GM12878 (cell line): ENCODE data around the gene STK4. TPM values are rescaled to one million over a fixed set of nuclear protein-coding genes. Genes with fewer than 3 reads are reported as not detected.

ENCODE experiments used
- ATAC-seq: fragments of 200-7000 bp; cut with Tn5 transposase; 3 replicates; pipeline ENCODE4 v1.9.1; 2020; ENCODE audit warnings: mild to moderate bottlenecking, moderate library complexity
- BruUV-seq: library from RNA; stranded (reverse); fragments of 400-500 nt; replicated peaks from 2 replicates; lab custom pipeline; 2021; lab: Mats Ljungman, UMichigan
- CTCF ChIA-PET: fragments of 300-600 bp; sonication (Branson Sonifier 250); formaldehyde crosslinking; extraction: SDS; loops from one replicate; lab custom pipeline; 2021; ENCODE audit warnings: inconsistent platforms; lab: Yijun Ruan, JAX
- POLR2A ChIA-PET: fragments of 350-600 bp; formaldehyde crosslinking; extraction: SDS; loops from one replicate; lab custom pipeline; 2021; ENCODE audit warnings: inconsistent platforms; lab: Charles Lee
- RAD21 ChIA-PET: fragments of 300-600 bp; sonication (Branson Sonifier 250); formaldehyde crosslinking; loops from one replicate; lab custom pipeline; 2023; ENCODE audit warnings: antibody characterized with exemption; ENCODE audit not compliant: unreplicated experiment; lab: Charles Lee
- SMC1A ChIA-PET: fragments of 300-600 bp; sonication (Branson Sonifier 250); formaldehyde crosslinking; loops from one replicate; lab custom pipeline; 2023; ENCODE audit not compliant: unreplicated experiment, uncharacterized antibody; lab: Charles Lee
- DNase-seq: peaks from one replicate; pipeline ENCODE4 v3.0.0-alpha.2; 2011; ENCODE audit warnings: low read depth, low spot score
- FAIRE-seq: peaks from 3 replicates; lab custom pipeline; 2011; peaks lifted over from hg19 to GRCh38; lab: Jason Lieb, UNC
- H2AFZ ChIP-seq: 2 replicates; pipeline ENCODE4 v1.6.0; 2011; ENCODE audit warnings: low read depth, low read length, control low read depth; ENCODE audit not compliant: control insufficient read depth
- H3K27ac ChIP-seq: 2 replicates; pipeline ENCODE4 v1.5.1; 2011; ENCODE audit warnings: control low read depth; ENCODE audit not compliant: control insufficient read depth, insufficient read depth
- H3K27me3 ChIP-seq, 2 experiments: replicated peaks in 1 of 2; 2 replicates each; pipeline versions ENCODE4 v1.6.0 to v1.6.1; 2011; ENCODE audit warnings: low read length in 1 of 2; ENCODE audit not compliant: control insufficient read depth in 2 of 2, insufficient read depth in 2 of 2
- H3K36me3 ChIP-seq, 2 experiments: 2 replicates each; pipeline ENCODE4 v1.5.1; 2011; ENCODE audit warnings: low read length in 1 of 2; ENCODE audit not compliant: control insufficient read depth in 2 of 2, insufficient read depth in 2 of 2
- H3K4me1 ChIP-seq: 2 replicates; pipeline ENCODE4 v1.6.1; 2011; ENCODE audit warnings: mild to moderate bottlenecking, low read length, moderate library complexity, mixed read lengths; ENCODE audit not compliant: control insufficient read depth, insufficient read depth
- H3K4me2 ChIP-seq: 2 replicates; pipeline ENCODE4 v1.6.0; 2011; ENCODE audit warnings: control low read depth; ENCODE audit not compliant: control insufficient read depth, insufficient read depth
- H3K4me3 ChIP-seq: fragments of 200-600 bp; sonication (generic); 2 replicates; pipeline ENCODE4 v1.5.1; 2016
- H3K79me2 ChIP-seq: 2 replicates; pipeline ENCODE4 v1.6.0; 2011; ENCODE audit warnings: low read length; ENCODE audit not compliant: control insufficient read depth, insufficient read depth
- H3K9ac ChIP-seq: 2 replicates; pipeline ENCODE4 v1.8.0; 2011; ENCODE audit warnings: low read length, control low read depth, mixed read lengths; ENCODE audit not compliant: control insufficient read depth, insufficient read depth
- H3K9me3 ChIP-seq: replicated peaks from 3 replicates; pipeline ENCODE4 v1.5.1; 2011; ENCODE audit warnings: mild to moderate bottlenecking, low read length; ENCODE audit not compliant: control insufficient read depth, insufficient read depth
- H4K20me1 ChIP-seq: 2 replicates; pipeline ENCODE4 v1.6.0; 2011; ENCODE audit not compliant: control insufficient read depth, insufficient read depth
- HDAC6 ChIP-seq: fragments of 200-600 bp; sonication (generic); IDR thresholded peaks from one replicate; pipeline ENCODE4 v1.8.0; 2017; ENCODE audit warnings: antibody characterized with exemption; ENCODE audit not compliant: unreplicated experiment
- IKZF1 ChIP-seq: fragments of 450-650 bp; conservative IDR thresholded peaks from 2 replicates; pipeline ENCODE4 v1.6.1; 2017; ENCODE audit warnings: antibody characterized with exemption, mild to moderate bottlenecking
- RAD21 ChIP-seq: IDR thresholded peaks from 2 replicates; pipeline ENCODE4 v1.6.1; 2011; ENCODE audit warnings: mild to moderate bottlenecking, low read depth, low read length, moderate library complexity; ENCODE audit not compliant: insufficient read depth
- RUNX3 ChIP-seq: IDR thresholded peaks from 2 replicates; pipeline ENCODE4 v1.6.1; 2012; ENCODE audit warnings: low read length, inconsistent platforms
- TCF3 ChIP-seq: IDR thresholded peaks from 2 replicates; pipeline ENCODE4 v1.6.1; 2012; ENCODE audit warnings: low read depth, mild to moderate bottlenecking, low read length, borderline replicate concordance; ENCODE audit not compliant: insufficient read depth
- ZBED1 ChIP-seq: IDR thresholded peaks from 2 replicates; pipeline ENCODE4 v1.6.1; 2016; ENCODE audit warnings: borderline replicate concordance
- ZSCAN29 ChIP-seq: fragments of 450-650 bp; IDR thresholded peaks from 2 replicates; pipeline ENCODE4 v1.6.1; 2017; ENCODE audit warnings: mild to moderate bottlenecking, moderate library complexity
- WGBS: methylation state at CpG from one replicate; pipeline ENCODE4 v1.1.6; 2016; ENCODE audit warnings: low lambda C conversion rate; ENCODE audit not compliant: insufficient replicate concordance, insufficient coverage; ENCODE audit errors: missing lambda C conversion rate; 5-methylcytosine and 5-hydroxymethylcytosine counted together
- in situ Hi-C: fragments of 300-500 bp; cut with MboI; formaldehyde crosslinking; loops from 9 replicates; pipeline ENCODE4 v1.14.3; 2018; ENCODE audit warnings: mixed read lengths
- intact Hi-C: fragments of 100-400 bp; cut with micrococcal nuclease; formaldehyde crosslinking; loops from one replicate; pipeline ENCODE4 v1.14.2; 2022; ENCODE audit not compliant: unreplicated experiment
- polyA plus RNA-seq, 11 experiments: library from polyadenylated mRNA; depleted of rRNA in 4 of 11; unstranded in 6 of 11; stranded (reverse) in 5 of 11; fragments of >200 nt; fragmentation: Nextera tagmentation in 4 of 11; fragmentation: Illumina TruSeq in 1 of 11; extraction: Ambion mirVana in 4 of 11; extraction: Trizol in 1 of 11; gene quantifications; 1 replicate in 1 of 11; 2 replicates in 10 of 11; pipeline versions ENCODE4 v1.2.1 to v1.2.3, GENCODE V29; 2011 to 2016; ENCODE audit warnings: inconsistent platforms in 2 of 11, missing spikeins in 2 of 11, low read depth in 1 of 11
- total RNA-seq, 4 experiments: library from RNA; depleted of rRNA in 3 of 4; stranded (reverse); fragments of >200 nt in 3 of 4; fragmentation: Illumina TruSeq in 1 of 4; extraction: Trizol in 1 of 4; gene quantifications; 2 replicates each; pipeline versions ENCODE4 v1.2.1 to v1.2.3, GENCODE V29; 2013 to 2021
- TF ChIP-seq, protein P1 (sequence below), 3 experiments: IDR thresholded peaks in 2 of 3; conservative IDR thresholded peaks in 1 of 3; 2 replicates each; pipeline ENCODE4 v1.5.1; 2011; ENCODE audit warnings: low read depth in 3 of 3, low read length in 3 of 3, mild to moderate bottlenecking in 3 of 3, control low read depth in 2 of 3, moderate library complexity in 2 of 3, inconsistent platforms in 1 of 3, mixed read lengths in 1 of 3; ENCODE audit not compliant: control insufficient read depth in 2 of 3, insufficient read depth in 1 of 3; ENCODE audit errors: extremely low read depth in 1 of 3

STK4 gene
- total and polyA plus RNA-seq, 10 of the 15 experiments (the other 5 are each of a cell fraction or from before 2014, with no cell fraction given): 24.0 to 135 (median 89.7) TPM

GRCh38 chr20:45096781-45097180, 130.5 kb downstream of the STK4 start:
- POLR2A ChIA-PET: interaction anchor here (1.0 kb wide), 1 partner anchor 16 kb away, joined by 3 read pairs; no protein-coding TSS in a partner anchor
- Histone ChIP-seq H3K27me3 (peaks cover 2 to 9% of the 10 kb centered on the region in 2 experiments; a peak in 3 of 4 replicates), H3K36me3 (no peaks in the 10 kb centered on the region)

DNA sequence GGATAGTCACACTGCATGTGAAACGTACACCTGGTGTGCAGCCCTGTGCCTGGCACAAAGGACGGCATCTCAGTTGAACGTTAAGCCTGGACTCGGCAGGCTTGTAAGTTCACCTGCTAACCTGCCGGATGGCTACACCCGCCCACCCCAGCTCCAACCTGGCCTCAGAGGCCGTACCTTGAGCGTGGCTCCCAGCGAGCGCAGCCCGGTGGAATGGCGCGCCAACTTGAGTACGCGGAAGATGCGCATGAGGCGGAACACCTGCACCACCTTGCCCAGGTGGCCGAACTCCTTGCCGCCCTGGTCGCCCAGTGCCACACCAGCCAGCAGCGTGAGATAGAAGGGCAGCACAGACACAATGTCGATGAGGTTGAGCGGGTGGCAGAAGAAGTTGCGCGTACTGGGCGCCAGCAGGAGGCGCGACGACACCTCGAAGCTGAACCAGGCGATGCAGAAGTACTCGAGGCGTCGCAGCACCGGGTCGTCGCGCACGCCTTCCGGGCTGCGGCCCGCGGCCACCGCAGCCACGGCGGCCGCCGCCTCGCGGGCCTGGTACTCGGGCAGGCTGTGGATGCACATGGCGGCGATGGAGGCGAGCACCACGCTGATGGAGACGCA, 131.3 kb downstream of the STK4 start:
- no peaks in the 10 kb centered on the region for H3K4me1 ChIP-seq
- H3K9ac ChIP-seq: no peak overlapping the region
- peaks cover 2 to 9% of the 10 kb centered on the region in 2 experiments; a peak in 3 of 4 replicates for H3K27me3 ChIP-seq
- 0 out of 2 replicates have a peak overlapping the region, but pooled peaks have one; percentile 28 for H3K4me2 ChIP-seq
- ChIA-PET SMC1A (interaction anchor here (0.9 to 8.3 kb wide), 8 partner anchors 14 to 297 kb away, joined by 3 to 108 read pairs (median 12); partner anchors contain the start of gene PABPC1L), CTCF (interaction anchor here (0.5 to 6.3 kb wide), 18 partner anchors 8 to 414 kb away, joined by 3 to 162 read pairs (median 18); partner anchors contain the start of genes PABPC1L and WFDC5), POLR2A (interaction anchor here (0.5 kb wide), 1 partner anchor 69 kb away, joined by 3 read pairs; no protein-coding TSS in a partner anchor), RAD21 (interaction anchor here (1.4 to 7.0 kb wide), 3 partner anchors 48 to 138 kb away, joined by 4 to 85 read pairs (median 47); partner anchors contain the start of gene TOMM34)
- BruUV-seq: no TSS peak
- no peak overlapping the region for H2AFZ ChIP-seq
- no peaks in the 10 kb centered on the region; the same call in 1 of the 2 replicates for H4K20me1 ChIP-seq
- H3K27ac ChIP-seq: no peak overlapping the region
- DNase-seq: no peak
- FAIRE-seq: no peak
- no peaks in the 10 kb centered on the region for H3K36me3 ChIP-seq
- 65% methylated on average over 30 of the region's 56 CpGs for WGBS
- H3K4me3 ChIP-seq: no peak overlapping the region; the same call in 1 of the 2 replicates
- TF ChIP-seq, protein P1, sequence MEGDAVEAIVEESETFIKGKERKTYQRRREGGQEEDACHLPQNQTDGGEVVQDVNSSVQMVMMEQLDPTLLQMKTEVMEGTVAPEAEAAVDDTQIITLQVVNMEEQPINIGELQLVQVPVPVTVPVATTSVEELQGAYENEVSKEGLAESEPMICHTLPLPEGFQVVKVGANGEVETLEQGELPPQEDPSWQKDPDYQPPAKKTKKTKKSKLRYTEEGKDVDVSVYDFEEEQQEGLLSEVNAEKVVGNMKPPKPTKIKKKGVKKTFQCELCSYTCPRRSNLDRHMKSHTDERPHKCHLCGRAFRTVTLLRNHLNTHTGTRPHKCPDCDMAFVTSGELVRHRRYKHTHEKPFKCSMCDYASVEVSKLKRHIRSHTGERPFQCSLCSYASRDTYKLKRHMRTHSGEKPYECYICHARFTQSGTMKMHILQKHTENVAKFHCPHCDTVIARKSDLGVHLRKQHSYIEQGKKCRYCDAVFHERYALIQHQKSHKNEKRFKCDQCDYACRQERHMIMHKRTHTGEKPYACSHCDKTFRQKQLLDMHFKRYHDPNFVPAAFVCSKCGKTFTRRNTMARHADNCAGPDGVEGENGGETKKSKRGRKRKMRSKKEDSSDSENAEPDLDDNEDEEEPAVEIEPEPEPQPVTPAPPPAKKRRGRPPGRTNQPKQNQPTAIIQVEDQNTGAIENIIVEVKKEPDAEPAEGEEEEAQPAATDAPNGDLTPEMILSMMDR (IDR thresholded peaks at IDR 0.05 in 2 of 3, conservative IDR thresholded peaks at IDR 0.05 in 1 of 3; ENCODE audit: control insufficient read depth in 2 of 3, extremely low read depth in 1 of 3, insufficient read depth in 1 of 3, low read depth in 3 of 3, low read length in 3 of 3): peak; percentile 21 to 43 (median 37); a peak in 5 of 6 replicates
- TF ChIP-seq RAD21 (0 out of 2 replicates have a peak, but pooled peaks have one; percentile 12), ZBED1 (no peak)
- peak; percentile 32; the same call in 1 of the 3 replicates for ATAC-seq
- in situ Hi-C loops (no loop called here), intact Hi-C loops (loop anchor here (5.0 kb wide), 3 partner anchors 85 to 195 kb away; partner anchors contain the start of gene PABPC1L)
- H3K9me3 ChIP-seq: no peaks in the 10 kb centered on the region; the same call in 2 of the 3 replicates
- H3K79me2 ChIP-seq: no peaks in the 10 kb centered on the region

More at GRCh38 chr20:45096781-45097180, 130.5 kb downstream of the STK4 start:
- H4K20me1 ChIP-seq: no peaks in the 10 kb centered on the region; the same call in 1 of the 2 replicates
- H3K4me1 ChIP-seq: no peaks in the 10 kb centered on the region
- no peaks in the 10 kb centered on the region for H3K79me2 ChIP-seq
- BruUV-seq: no TSS peak
- in situ Hi-C loops (no loop called here), intact Hi-C loops (loop anchor here (1.0 to 5.0 kb wide), 4 partner anchors 52 to 196 kb away; partner anchors contain the start of gene PABPC1L)
- CTCF ChIA-PET: interaction anchor here (0.6 to 6.3 kb wide), 30 partner anchors 9 to 413 kb away, joined by 3 to 162 read pairs (median 9); partner anchors contain the start of genes PABPC1L and WFDC5
- DNase-seq (no peak), ATAC-seq (no peak), FAIRE-seq (no peak)
- SMC1A ChIA-PET: interaction anchor here (0.7 to 8.3 kb wide), 17 partner anchors 9 to 297 kb away, joined by 3 to 108 read pairs (median 4); partner anchors contain the start of gene PABPC1L
- no peak overlapping the region for H3K4me3 ChIP-seq
- no peak overlapping the region for H3K27ac ChIP-seq
- 76% methylated on average over 9 of the region's 9 CpGs for WGBS
- RAD21 ChIA-PET: interaction anchor here (1.0 to 7.0 kb wide), 9 partner anchors 8 to 137 kb away, joined by 3 to 85 read pairs (median 6); partner anchors contain the start of gene TOMM34
- H2AFZ ChIP-seq: no peak overlapping the region
- H3K4me2 ChIP-seq: no peak overlapping the region
- no peak for TF ChIP-seq HDAC6
- TF ChIP-seq RUNX3: no peak
- no peak for TF ChIP-seq ZSCAN29
- no peak for TF ChIP-seq TCF3
- TF ChIP-seq IKZF1: no peak
- no peaks in the 10 kb centered on the region; the same call in 2 of the 3 replicates for H3K9me3 ChIP-seq
- H3K9ac ChIP-seq: no peak overlapping the region
